HPDE6-E6E7 (cell line): ENCODE measurements around the gene C19orf81.

Experiments used
- DNase-seq: peaks from one replicate; pipeline ENCODE4 v3.0.0; 2011; ENCODE audit warnings: missing footprints; ENCODE audit errors: extremely low spot score

The C19orf81 gene

DNA sequence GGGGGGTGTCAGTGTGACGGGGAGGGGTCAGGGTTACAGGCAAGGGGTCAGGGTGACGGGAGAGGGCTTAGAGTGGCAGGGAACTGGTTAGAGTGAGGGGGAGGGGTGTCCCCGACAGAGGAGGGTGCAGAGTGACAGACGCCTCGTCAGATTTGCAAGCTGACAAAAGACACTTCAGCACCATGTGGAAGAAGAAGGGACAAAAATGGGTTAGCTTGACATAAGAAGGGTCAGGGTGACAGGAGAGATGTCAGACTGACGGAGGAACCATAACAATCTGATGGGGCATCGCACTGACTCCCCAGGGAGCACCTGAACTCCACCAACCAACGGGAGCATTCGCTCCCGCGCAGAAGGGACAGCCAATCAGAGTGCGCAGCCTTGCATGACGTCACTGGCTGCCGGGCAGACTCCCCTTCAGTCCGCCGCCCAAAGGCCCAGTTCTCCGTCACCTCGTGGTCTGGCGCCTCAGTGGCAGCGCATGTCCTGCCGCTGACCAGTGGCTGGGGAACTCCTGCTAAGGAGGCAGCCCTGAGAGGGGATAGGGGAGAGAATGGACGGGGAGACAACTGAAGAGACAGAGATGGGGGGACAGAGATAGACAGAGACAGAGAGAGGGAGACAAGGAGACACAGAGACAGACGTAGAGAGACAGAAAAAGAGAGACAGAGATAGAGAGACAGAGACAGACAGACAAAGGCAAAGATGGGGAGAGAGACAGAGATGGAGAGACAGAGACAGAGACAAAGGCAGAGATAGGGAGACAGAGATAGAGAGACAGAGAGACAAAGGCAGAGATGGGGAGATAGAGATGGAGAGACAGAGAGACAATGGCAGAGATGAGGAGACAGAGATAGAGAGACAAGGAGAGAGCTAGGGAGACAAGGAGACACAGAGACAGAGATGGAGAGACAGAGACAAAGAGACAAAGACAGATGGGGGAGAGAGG is 30.2 kb downstream of the C19orf81 start:
- peak; percentile 36 for DNase-seq

DNA sequence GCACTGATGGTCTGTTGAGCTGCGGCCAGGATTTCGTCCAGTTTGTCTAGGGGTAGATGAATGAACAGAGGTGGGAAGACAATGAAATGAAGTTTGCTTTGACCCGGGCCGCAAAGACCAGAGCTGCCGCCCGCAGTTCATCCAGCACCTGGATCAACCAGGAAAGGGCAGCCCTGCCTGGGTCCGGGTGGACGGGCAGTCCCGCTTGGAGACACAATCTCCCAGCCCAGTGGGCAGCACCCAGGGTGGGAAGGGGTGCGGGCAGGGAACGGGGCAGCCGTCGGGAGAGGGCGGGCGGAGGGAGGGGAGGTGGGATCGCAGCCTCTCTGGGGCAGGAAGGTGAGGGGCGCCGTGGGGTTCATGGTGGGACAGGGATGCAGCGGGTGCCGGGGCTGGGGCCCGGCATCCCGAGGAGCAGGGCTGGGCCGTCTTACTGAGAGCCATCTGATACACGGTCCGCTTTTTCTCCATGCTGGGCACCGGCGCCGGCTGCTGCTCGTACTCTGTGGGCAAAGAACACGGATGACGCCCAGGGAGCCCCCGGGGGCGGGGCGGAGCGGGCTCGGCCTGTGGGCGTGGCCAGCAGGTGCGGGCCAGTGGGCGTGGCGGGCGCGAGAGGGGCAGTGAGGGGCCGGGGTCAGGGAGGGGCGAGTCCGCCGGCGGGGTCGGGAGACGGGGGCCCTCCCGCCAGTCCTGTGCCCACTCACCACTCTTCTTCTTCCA is 37.2 kb downstream of the C19orf81 start:
- no peak for DNase-seq

GRCh38 chr19:50688766-50689165 is 39.5 kb downstream of the C19orf81 start:
- DNase-seq = no peak

- DNase-seq = no peak
Measured at GRCh38 chr19:50690439-50690838, 41.2 kb downstream of the C19orf81 start.

DNA sequence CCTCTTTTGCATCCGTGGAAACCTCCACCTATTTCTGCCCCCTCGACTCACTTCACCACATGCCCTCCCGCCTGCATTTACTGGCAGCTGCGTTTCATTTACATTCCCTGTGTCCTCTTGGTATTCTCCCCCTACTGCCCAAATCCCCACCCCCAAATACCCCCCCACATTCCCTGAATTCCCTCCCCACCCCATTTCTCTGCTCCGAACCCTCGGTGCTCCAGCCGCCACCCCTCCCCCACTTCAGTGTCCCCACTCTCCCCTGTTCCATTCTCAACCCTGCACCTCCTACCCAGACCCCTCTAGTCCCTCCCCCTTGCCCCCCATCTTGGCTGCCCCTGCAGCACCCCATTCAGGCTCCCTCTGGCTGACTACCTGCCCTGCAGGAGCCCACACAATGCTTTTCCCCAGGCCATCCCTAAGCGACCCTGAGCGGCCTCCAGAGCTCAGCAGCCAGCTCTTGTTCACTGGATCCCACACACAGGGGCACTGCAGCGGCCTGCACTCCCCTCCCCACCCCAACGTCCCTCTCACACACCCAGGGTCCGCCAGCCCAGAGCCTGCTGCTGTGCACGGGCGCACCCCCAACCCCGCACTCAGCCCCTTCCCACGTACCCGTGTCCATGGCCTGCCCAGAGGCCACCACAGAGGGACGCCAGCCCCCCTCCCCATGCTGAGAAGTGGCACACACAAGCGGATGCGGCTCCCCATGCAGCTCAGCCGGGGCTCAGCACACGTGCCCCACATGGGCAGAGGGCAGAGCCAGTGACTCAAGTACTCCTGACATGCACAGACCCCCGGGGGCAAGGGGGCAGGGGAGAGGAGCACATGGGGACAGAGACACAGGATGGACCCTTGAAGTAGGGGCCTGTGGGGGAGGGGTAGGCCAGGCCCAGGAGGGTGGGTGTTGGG is 44.1 kb downstream of the C19orf81 start:
- DNase-seq = no peak

DNA sequence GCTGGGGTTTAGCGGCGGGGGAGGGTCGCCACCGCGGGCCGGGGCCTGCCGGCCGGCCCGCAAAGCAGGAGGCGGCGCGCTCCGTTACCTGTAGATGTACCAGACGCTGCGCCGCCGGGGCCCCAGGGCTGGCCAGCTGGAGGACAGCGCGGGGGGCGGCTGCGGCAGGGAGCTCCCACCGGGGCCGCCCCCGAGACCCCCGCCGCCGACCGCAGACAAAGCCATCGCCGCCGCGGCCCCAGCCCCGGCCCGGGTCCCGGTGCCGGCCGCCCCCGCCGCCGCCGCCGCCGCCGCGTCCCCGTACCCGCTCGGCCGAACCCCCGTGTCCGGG is 45.5 kb downstream of the C19orf81 start:
- no peak for DNase-seq

GRCh38 chr19:50695251-50696093 is 46.2 kb downstream of the C19orf81 start:
- DNase-seq = no peak

- DNase-seq = no peak
Measured at GRCh38 chr19:50696094-50696483, 46.8 kb downstream of the C19orf81 start.

DNA sequence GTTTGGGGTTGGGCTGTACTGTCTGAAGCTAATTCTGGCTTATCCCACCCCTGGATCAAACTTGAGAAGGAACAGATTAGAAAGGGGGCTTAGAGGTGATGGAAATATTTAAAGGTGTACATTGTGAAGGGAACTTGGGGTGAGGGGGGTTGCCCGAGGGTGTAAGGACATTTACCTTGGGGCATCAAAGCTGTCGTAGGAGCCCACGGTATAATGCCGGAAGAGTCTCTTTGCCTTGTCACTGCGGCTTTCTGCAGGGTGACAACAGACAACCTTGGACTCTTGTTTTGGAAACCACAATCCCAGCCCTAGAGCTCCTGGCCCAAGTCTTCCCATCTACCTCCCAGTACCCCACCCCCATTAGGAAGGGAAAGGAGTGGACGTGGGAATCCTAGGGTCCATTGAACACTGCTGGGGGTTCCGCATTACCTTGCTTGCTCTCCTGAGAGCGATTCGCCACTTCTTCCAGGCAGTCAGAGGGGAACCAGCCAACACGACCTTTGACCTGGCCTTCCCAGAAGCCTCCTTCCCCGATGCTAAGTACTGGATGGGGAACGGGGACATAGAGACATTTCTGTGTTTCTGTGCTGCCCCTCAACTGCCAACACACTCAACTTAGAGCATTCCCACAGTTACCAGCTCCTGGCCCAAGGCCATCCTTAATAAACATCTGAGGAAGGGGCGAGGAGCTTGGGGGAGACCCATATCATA is 48.3 kb downstream of the C19orf81 start:
- no peak for DNase-seq

GRCh38 chr19:50701367-50701985 is 52.2 kb downstream of the C19orf81 start:
- no peak for DNase-seq

DNA sequence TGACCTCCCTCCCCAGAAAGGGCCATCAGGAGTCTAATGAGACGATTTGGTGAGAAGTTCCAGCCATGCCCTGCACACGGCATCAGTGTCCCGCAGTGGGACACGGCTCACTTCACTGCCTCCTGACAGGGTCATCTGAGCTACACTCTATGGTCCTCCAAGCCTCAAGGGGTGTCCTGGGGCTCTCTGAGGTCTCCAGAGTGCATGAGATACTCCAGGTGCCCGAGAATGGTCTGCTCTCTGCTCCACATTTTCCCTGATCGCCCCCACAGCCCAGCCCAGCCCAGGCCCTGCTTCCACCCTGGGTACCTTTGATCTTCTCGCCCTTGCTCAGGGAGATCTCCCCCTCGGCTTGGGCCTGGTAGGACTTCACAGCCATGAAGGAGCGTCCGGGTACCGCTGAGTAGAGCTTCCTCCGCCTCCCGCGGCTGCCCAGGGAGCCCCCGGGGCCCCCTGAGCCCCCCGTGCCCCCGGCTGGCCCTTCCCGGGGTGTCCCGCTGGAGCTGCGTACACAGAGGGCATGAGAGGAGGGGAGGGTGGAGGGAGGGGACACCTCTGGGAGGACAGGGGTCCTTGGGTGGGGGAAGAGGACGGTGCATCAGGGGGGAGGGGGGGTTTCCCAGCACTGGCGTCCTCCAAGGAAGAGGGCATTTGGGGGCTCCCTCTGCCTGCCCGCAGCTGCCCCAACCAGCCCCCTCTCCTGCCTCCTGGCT is 53.1 kb downstream of the C19orf81 start:
- no peak for DNase-seq

- DNase-seq = no peak
Measured at GRCh38 chr19:50702871-50703829, 53.9 kb downstream of the C19orf81 start.

DNA sequence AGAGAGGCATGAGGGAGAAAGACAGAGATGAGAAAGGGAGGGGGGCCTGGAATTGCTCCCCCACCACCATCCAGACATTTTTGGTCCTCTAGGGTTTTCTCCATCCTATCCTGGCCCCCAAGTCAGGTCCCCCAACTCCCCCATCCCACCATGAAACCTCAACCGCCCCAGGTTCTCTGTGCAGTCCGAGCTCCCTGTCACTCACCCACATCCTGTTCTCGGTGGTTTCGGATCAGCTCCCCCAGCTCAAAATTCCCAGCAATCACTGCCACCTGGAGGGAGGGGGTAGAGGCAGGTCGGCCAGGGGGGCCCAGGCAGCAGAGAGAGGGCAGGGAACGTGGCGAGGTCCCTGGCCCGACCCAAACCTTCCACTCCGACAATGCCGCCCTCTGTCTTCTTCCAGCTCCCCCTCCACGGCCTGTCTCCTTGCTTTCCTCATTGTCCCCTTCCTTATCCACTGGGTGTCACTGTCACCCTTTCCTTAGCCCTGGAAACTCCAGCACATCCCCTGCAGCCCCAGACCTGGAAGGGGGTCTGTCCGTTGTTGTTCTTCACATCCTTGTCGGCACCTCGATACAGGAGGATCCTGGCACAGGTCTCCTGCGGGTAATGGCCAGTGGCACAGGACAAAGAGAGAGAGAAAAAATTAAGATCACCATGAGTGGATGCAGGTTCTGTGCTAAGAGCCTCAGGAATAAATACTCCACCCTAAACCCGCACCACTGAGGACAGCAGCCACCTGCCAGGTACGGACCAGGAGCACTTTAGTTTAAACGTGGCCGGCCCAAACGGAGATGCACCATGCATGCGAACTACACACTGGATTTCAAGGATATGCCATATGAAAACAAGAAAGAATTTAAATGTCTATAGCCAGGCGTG is 54.9 kb downstream of the C19orf81 start:
- no peak for DNase-seq

GRCh38 chr19:50705422-50706019 is 56.3 kb downstream of the C19orf81 start:
- peak; percentile 55 for DNase-seq

DNA sequence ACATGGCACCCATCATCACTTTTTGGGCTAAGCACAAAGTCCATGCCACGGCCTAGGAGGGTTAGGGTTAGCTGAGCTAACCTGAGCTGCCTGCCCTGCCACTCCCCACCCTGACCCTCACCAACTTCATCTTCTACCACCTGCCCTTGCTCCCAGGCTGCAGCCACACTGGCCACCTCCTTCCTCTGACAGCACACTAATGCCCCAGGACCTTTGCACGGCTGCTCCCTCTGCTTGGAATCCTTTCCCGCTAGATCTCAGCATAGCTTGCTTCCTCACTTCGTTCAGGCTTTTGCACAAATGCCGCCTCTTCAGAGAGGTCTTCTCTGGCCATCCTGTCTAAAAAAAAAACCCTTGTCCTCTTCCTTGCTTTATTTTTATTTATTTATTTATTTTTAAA is 57.1 kb downstream of the C19orf81 start:
- no peak for DNase-seq

DNA sequence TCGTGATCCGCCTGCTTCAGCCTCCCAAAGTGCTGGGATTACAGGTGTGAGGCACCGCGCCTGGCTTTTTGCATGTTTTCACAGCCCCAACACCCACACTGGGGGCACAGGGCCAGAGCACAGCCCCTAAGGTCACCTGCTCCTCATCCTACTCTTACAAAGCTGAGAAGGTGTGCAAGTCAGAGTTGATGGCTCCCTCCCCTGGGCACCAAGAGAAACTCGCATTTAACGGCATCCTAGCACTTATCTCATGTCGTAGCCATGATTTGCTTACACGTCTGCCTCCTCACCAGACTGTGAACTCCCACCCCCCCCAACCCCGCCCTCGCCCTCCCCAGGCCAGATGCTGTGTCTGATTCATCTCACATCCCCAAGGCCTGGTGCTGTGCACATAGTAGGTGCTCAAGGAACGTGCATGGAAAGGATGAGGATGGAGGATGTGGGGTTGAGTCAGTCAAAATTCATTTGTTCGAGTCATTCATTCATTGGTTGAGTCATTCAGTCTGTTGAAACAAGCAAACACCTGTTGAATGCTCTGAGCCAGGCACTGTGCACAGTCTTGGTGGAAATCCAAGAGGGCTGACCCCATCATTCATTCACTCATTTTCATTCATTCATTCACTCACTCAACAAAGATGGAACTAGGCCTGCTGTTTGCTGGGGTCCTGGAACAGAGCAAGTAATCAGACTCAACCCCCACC is 59.1 kb downstream of the C19orf81 start:
- no peak for DNase-seq
